ENCODE data around the gene DQX1.

DQX1 gene

GRCh38 chr2:74501335-74502071, 24.5 kb downstream of the DQX1 start:
- no peak overlapping the region for H3K4me3 ChIP-seq (ENCODE audit: low read depth, low read length)
- TF ChIP-seq CTCF (IDR thresholded peaks at IDR 0.05; ENCODE audit: low read depth, low read length), result no peak

- H3K4me3 ChIP-seq (ENCODE audit: low read depth, low read length), result no peak overlapping the region
- TF ChIP-seq CTCF (IDR thresholded peaks at IDR 0.05; ENCODE audit: low read depth, low read length), result no peak
Measured at GRCh38 chr2:74500578-74500946, 25.5 kb downstream of the DQX1 start.

- no peak overlapping the region for H3K4me3 ChIP-seq (ENCODE audit: low read depth, low read length)
- no peak for TF ChIP-seq CTCF (IDR thresholded peaks at IDR 0.05; ENCODE audit: low read depth, low read length)
Measured at GRCh38 chr2:74499940-74500577, 26.0 kb downstream of the DQX1 start.

- peak within 1 kb of the TSS; percentile 53 for H3K4me3 ChIP-seq (ENCODE audit: low read depth, low read length)
- TF ChIP-seq CTCF (IDR thresholded peaks at IDR 0.05; ENCODE audit: low read depth, low read length), result no peak
Measured at GRCh38 chr2:74499267-74499939, 26.6 kb downstream of the DQX1 start, which contains the start of gene LBX2. Gene LBX2 (minus strand): TSS chr2:74499603. CDS start chr2:74499537, 66 bp downstream.

GRCh38 chr2:74498500-74499266, 27.3 kb downstream of the DQX1 start:
- H3K4me3 ChIP-seq (ENCODE audit: low read depth, low read length), result peak overlapping the region; percentile 53
- no peak for TF ChIP-seq CTCF (IDR thresholded peaks at IDR 0.05; ENCODE audit: low read depth, low read length)

GRCh38 chr2:74497777-74498499, 28.1 kb downstream of the DQX1 start:
- no peak for TF ChIP-seq CTCF (IDR thresholded peaks at IDR 0.05; ENCODE audit: low read depth, low read length)
- H3K4me3 ChIP-seq (ENCODE audit: low read depth, low read length), result peak overlapping the region; percentile 53

Data from WI38 (cell line).